ENCODE data around the gene GPR171. TPM values are rescaled to one million over a fixed set of nuclear protein-coding genes. Genes with fewer than 3 reads are reported as not detected.
A peak's percentile ranks its signal among the peaks of the same experiment; 100 is the strongest.
"Not testable (repeated sequence)": the region's sequence is repeated elsewhere in the genome, so short reads cannot be mapped to it uniquely, and the experiment has no call there.

The GPR171 gene, protein sequence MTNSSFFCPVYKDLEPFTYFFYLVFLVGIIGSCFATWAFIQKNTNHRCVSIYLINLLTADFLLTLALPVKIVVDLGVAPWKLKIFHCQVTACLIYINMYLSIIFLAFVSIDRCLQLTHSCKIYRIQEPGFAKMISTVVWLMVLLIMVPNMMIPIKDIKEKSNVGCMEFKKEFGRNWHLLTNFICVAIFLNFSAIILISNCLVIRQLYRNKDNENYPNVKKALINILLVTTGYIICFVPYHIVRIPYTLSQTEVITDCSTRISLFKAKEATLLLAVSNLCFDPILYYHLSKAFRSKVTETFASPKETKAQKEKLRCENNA
- total RNA-seq: 1.3 TPM
- long read RNA-seq, partial matches to known transcripts: 0 of 2 reads
- long read RNA-seq, other reads (novel, unspliced or antisense): 0 of 2 reads

- DNase-seq: no peak
- H3K27ac ChIP-seq: peak within 1 kb of the TSS; percentile 42
- no peak for ATAC-seq
Measured at GRCh38 chr3:151203051-151203420, at the start of gene GPR171. GPR171 (minus strand) TSS chr3:151203216; CDS start chr3:151199386, 3,830 bp downstream.

DNA sequence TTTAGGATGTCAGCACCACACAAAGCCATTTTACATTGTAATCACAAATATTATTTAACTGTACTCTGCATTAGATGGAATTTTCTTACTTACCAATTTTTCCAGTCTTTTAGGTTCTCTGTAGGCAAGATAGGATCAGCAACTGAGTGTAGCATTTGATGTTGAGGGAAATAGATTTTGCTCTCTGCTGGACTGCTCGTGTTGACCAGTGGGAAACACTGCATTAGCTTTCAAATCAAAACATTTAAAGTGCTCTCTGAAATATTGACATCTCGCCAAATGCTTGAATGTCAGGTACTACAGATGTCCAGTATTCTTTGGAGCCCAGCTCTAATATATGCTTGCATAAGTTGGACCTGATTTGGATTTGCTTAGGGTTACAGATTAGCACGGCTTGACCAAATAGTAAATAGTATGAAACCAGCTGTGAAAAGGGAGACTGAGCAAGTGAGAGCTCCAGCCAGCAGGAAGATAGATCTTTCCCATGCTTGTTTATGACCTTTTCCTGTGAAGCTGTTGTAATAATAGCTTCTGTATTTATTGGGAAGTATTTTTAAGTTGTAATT, 45.8 kb upstream of the GPR171 start:
- ATAC-seq (peak in 1 of 2 donors; percentile 18), DNase-seq (no peak)
- H3K4me3 ChIP-seq: peak overlapping the region; percentile 4
- no peak for TF ChIP-seq CTCF (IDR thresholded peaks at IDR 0.05)
- H3K9me3 ChIP-seq: no peaks in the 10 kb centered on the region
- no peaks in the 10 kb centered on the region for H3K27me3 ChIP-seq (ENCODE audit: low read depth)
- H3K27ac ChIP-seq: no peak overlapping the region
- intact Hi-C loops (cut with DNase I): no loop called here
- H3K4me1 ChIP-seq: no peaks in the 10 kb centered on the region
- no peaks in the 10 kb centered on the region for H3K36me3 ChIP-seq

More at GRCh38 chr3:151203051-151203420, at the start of gene GPR171:
- no peaks in the 10 kb centered on the region for H3K36me3 ChIP-seq
- H3K9me3 ChIP-seq: no peaks in the 10 kb centered on the region
- H3K4me3 ChIP-seq: peak within 1 kb of the TSS; percentile 20
- intact Hi-C loops (cut with DNase I): no loop called here
- no peak for TF ChIP-seq CTCF (IDR thresholded peaks at IDR 0.05)
- H3K27me3 ChIP-seq (ENCODE audit: low read depth): no peaks in the 10 kb centered on the region
- peaks cover 4% of the 10 kb centered on the region for H3K4me1 ChIP-seq

GRCh38 chr3:151242006-151242405, 39.0 kb upstream of the GPR171 start:
- H3K36me3 ChIP-seq; intact Hi-C loops (cut with DNase I); DNase-seq; H3K27ac ChIP-seq; ATAC-seq; H3K4me1 ChIP-seq; H3K27me3 ChIP-seq (ENCODE audit: low read depth); H3K4me3 ChIP-seq; H3K9me3 ChIP-seq: not testable (repeated sequence)

GRCh38 chr3:151236736-151237135, 33.7 kb upstream of the GPR171 start:
- H3K27me3 ChIP-seq (ENCODE audit: low read depth): no peaks in the 10 kb centered on the region
- TF ChIP-seq CTCF (IDR thresholded peaks at IDR 0.05): no peak
- no peaks in the 10 kb centered on the region for H3K4me1 ChIP-seq
- intact Hi-C loops (cut with DNase I): no loop called here
- no peak overlapping the region for H3K4me3 ChIP-seq
- no peaks in the 10 kb centered on the region for H3K9me3 ChIP-seq
- ATAC-seq: no peak
- H3K27ac ChIP-seq: no peak overlapping the region
- no peak for DNase-seq
- no peaks in the 10 kb centered on the region for H3K36me3 ChIP-seq

- ATAC-seq: no peak
Measured at GRCh38 chr3:151236316-151236715, 33.3 kb upstream of the GPR171 start.

More at GRCh38 chr3:151236316-151236715, 33.3 kb upstream of the GPR171 start:
- Histone ChIP-seq H3K4me1 (peaks cover under 1% of the 10 kb centered on the region), H3K9me3 (no peaks in the 10 kb centered on the region), H3K27me3 (ENCODE audit: low read depth) (no peaks in the 10 kb centered on the region), H3K27ac (no peak overlapping the region), H3K4me3 (no peak overlapping the region), H3K36me3 (no peaks in the 10 kb centered on the region)
- DNase-seq: no peak
- TF ChIP-seq CTCF (IDR thresholded peaks at IDR 0.05): no peak
- intact Hi-C loops (cut with DNase I): no loop called here

Data from lower lobe of right lung (tissue), 2 donors.